ENCODE measurements around the gene GRAMD1A. TPM values are rescaled to one million over a fixed set of nuclear protein-coding genes. Genes with fewer than 3 reads are reported as not detected.

GRAMD1A gene
- total and polyA plus RNA-seq, 11 donors = 21.8 to 64.5 (median 31.3) TPM

GRCh38 chr19:35039881-35040825, 40.0 kb downstream of the GRAMD1A start:
- intact Hi-C loops (cut with DNase I) = loop anchor here in 2 of 10 donors (10.0 kb wide), 2 partner anchors 95 to 225 kb away; partner anchors contain the start of genes FXYD1 (in 1 of the 2), LGI4 (in 1 of the 2) and USF2 (in 1 of the 2)
- TF ChIP-seq POLR2A (IDR thresholded peaks at IDR 0.05) = no peak
- no peak for TF ChIP-seq CTCF (IDR thresholded peaks at IDR 0.05)
- Histone ChIP-seq H3K27ac (peak overlapping the region; percentile 52 to 92 (median 78)), H3K9me3 (no peaks in the 10 kb centered on the region), H3K36me3 (peaks cover 0 to 12% (median 0%) of the 10 kb centered on the region in 9 donors), H3K4me3 (peak overlapping the region in 10 of 12 donors; percentile 8 to 50 (median 28)), H3K4me1 (peaks cover 0 to 57% (median 44%) of the 10 kb centered on the region in 12 donors), H3K27me3 (no peaks in the 10 kb centered on the region)
- ATAC-seq (no peak), DNase-seq (no peak)
- 50 to 58% (median 54%) methylated on average over 27 to 39 of the region's 39 CpGs for WGBS, 4 donors

GRCh38 chr19:35040826-35041547, 40.9 kb downstream of the GRAMD1A start:
- peaks cover 0 to 57% (median 44%) of the 10 kb centered on the region in 12 donors for H3K4me1 ChIP-seq
- intact Hi-C loops (cut with DNase I) = loop anchor here in 2 of 10 donors (10.0 kb wide), 2 partner anchors 94 to 224 kb away; partner anchors contain the start of genes FXYD1 (in 1 of the 2), LGI4 (in 1 of the 2) and USF2 (in 1 of the 2)

GRCh38 chr19:35041548-35042055, 41.5 kb downstream of the GRAMD1A start, which contains the start of gene HPN:
Gene HPN, plus strand, starts transcription at chr19:35041721. Its CDS starts 786 bp downstream, at chr19:35042507.
- H3K9me3 ChIP-seq = no peaks in the 10 kb centered on the region
- no peaks in the 10 kb centered on the region for H3K36me3 ChIP-seq
- TF ChIP-seq CTCF (IDR thresholded peaks at IDR 0.05) (no peak), POLR2A (IDR thresholded peaks at IDR 0.05) (no peak)
- peak in 3 of 4 donors; percentile 1 to 17 (median 9) for ATAC-seq
- DNase-seq = no peak
- H3K27me3 ChIP-seq = no peaks in the 10 kb centered on the region
- intact Hi-C loops (cut with DNase I) = loop anchor here in 2 of 10 donors (10.0 kb wide), 2 partner anchors 93 to 223 kb away; partner anchors contain the start of genes FXYD1 (in 1 of the 2), LGI4 (in 1 of the 2) and USF2 (in 1 of the 2)
- H3K4me3 ChIP-seq = peak within 1 kb of the TSS in 10 of 12 donors; percentile 2 to 50 (median 28)
- 56 to 74% (median 67%) methylated on average over 13 to 19 of the region's 19 CpGs for WGBS, 4 donors
- peaks cover 0 to 57% (median 44%) of the 10 kb centered on the region in 12 donors for H3K4me1 ChIP-seq
- peak within 1 kb of the TSS; percentile 39 to 92 (median 78) for H3K27ac ChIP-seq

More at GRCh38 chr19:35040826-35041547, 40.9 kb downstream of the GRAMD1A start:
- peaks cover 0 to 5% (median 0%) of the 10 kb centered on the region in 9 donors for H3K36me3 ChIP-seq
- H3K27me3 ChIP-seq = no peaks in the 10 kb centered on the region
- peak overlapping the region in 10 of 12 donors; percentile 2 to 50 (median 28) for H3K4me3 ChIP-seq
- peak; percentile 81 to 92 (median 86) for ATAC-seq
- 8 to 16% (median 9%) methylated on average over 23 to 36 of the region's 36 CpGs for WGBS, 4 donors
- H3K9me3 ChIP-seq = no peaks in the 10 kb centered on the region
- peak overlapping the region; percentile 39 to 92 (median 78) for H3K27ac ChIP-seq
- DNase-seq = peak; percentile 91 to 98 (median 93)
- TF ChIP-seq CTCF (IDR thresholded peaks at IDR 0.05) = no peak
- TF ChIP-seq POLR2A (IDR thresholded peaks at IDR 0.05) = peak in 1 of 2 donors; percentile 31
